ENCODE data around the gene TMEM53.
"Not testable (repeated sequence)": the region's sequence is repeated elsewhere in the genome, so short reads cannot be mapped to it uniquely, and the experiment has no call there.

TMEM53 gene

GRCh38 chr1:44674113-44675000, at the start of gene TMEM53, which contains the start of gene ARMH1:
TSS of gene TMEM53 (minus strand) at chr1:44674481. CDS start at chr1:44674391, 90 bp downstream.
TSS of gene ARMH1 (plus strand) at chr1:44674714. CDS start at chr1:44689698, 14,984 bp downstream.
- peak; percentile 100 for DNase-seq

- DNase-seq = no peak
Measured at GRCh38 chr1:44723496-44724295, 49.4 kb upstream of the TMEM53 start.

- DNase-seq = no peak
Measured at GRCh38 chr1:44723064-44723463, 48.8 kb upstream of the TMEM53 start.

- peak; percentile 100 for DNase-seq
Measured at GRCh38 chr1:44721485-44722361, 47.4 kb upstream of the TMEM53 start.

GRCh38 chr1:44720281-44720680, 46.0 kb upstream of the TMEM53 start:
- no peak for DNase-seq

GRCh38 chr1:44719318-44719717, 45.0 kb upstream of the TMEM53 start:
- no peak for DNase-seq

- DNase-seq = no peak
Measured at GRCh38 chr1:44718091-44718490, 43.8 kb upstream of the TMEM53 start.

- no peak for DNase-seq
Measured at GRCh38 chr1:44717653-44718052, 43.4 kb upstream of the TMEM53 start.

DNA sequence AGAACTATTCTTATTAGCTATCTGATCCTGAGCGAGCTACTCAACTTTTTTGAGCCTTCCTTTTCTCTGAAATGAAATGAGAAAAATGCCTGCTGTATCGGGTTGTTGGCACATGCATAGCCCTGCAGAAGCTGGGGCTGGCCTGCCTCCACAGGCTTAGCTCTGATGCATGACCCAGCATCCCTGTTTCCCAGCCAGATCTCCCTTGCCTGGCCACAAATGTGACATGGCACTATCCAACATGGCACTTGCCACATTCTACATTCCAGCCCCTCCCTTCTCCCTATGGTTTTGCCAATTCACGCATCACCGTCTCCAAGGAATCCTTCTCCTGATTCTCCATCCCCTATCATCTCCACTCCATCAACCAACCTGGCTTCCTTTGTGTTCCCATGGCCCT, 42.9 kb upstream of the TMEM53 start:
- no peak for DNase-seq

DNA sequence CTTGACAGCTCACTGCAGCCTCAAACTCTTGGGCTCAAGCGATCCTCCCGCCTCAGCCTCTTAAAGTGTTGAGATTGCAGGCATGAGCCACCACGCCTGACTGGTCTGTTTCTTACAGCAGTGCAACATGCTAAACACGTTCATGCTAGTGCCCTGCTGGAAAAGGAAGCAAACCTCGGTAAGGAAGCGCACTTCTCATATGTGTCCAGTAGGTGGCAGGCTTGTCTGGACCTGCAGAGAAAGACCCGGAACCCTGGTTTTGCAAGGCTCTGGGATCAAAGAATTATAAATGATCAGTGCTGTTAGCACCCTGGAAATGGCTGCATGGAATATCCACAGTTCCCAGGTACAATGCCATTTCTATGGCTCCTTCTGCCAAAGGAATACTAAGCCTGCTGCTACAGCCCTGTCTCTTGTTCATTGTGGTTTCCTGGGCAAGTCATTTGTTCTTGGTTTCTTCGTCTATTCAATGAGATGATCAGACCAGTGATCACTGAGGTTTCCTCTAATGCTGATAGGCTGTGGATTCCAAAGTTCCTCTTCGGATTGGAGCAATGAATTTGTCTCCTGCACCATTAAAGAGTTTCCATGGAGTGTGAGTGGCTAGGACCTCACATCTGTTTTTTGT, 40.8 kb upstream of the TMEM53 start:
- DNase-seq = peak; percentile 83

GRCh38 chr1:44714532-44714931, 40.3 kb upstream of the TMEM53 start:
- DNase-seq = no peak

- peak; percentile 87 for DNase-seq
Measured at GRCh38 chr1:44713321-44713781, 39.1 kb upstream of the TMEM53 start.

DNA sequence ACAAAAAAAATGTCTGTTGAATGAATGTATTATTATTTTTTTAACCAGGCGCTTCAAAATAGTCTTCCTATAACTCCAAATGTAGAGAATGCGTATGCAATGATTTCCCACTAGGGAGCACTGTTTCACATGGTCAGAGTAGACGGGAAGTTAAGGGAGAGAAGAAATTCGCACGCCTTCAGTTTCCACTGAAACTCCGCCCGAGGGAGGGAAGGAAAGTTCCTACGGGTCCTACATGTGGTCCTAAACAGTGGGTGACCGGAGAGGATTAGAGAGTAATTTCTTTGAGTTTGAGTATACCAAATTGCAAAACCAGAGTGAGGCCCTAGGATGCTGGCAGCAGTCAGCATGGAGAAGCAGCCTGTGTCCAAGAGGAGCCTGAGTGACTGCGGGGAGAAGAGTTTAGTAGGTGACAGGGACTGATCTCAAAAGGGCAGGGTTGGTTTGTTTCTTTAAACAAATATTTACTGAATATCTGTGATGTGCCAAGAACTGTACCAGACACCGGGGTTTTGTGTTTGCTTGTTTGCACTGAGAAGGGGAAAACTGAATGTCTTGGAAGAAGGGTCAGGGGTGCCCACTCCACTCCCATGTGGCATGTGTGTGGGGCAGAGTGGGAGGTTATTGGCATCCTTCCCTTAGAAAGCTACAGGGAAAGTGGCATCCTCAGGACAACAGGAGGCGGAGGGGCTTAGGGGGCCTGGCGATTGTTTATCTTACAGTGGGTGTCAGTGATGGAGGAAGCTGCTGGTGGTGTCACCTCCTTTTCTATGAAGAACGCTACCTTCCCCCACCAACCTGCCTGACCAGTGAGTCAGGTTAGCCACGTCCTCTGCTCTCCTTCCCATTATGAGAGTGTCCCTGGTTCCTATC, 33.9 kb upstream of the TMEM53 start:
- DNase-seq = peak; percentile 63

GRCh38 chr1:44707112-44707881, 33.0 kb upstream of the TMEM53 start:
- DNase-seq = no peak

GRCh38 chr1:44705938-44706337, 31.7 kb upstream of the TMEM53 start:
- DNase-seq = no peak

GRCh38 chr1:44705470-44705869, 31.2 kb upstream of the TMEM53 start:
- DNase-seq = no peak

DNA sequence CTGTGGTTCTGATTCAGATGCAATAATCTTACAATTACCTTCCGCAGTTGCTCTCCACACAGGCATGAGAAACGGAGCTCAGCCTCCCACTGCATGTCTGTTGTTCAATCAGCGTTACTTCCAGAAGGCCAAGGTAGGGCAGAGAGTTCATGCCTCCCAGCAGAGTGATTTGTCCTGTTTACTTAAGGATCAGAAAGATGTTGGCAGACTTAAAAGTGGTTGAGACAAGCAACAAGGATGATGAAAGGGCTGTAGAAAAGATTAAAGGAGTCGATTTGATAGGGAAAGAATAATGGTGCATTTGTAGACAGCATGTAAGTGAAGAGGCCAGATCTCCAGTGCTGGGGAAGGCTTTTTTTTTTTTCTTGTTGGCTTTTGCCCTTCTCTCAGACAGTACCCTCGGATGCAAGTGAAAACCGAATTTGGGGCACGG, 26.9 kb upstream of the TMEM53 start:
- no peak for DNase-seq

GRCh38 chr1:44700573-44700972, 26.3 kb upstream of the TMEM53 start:
- peak; percentile 10 for DNase-seq

DNA sequence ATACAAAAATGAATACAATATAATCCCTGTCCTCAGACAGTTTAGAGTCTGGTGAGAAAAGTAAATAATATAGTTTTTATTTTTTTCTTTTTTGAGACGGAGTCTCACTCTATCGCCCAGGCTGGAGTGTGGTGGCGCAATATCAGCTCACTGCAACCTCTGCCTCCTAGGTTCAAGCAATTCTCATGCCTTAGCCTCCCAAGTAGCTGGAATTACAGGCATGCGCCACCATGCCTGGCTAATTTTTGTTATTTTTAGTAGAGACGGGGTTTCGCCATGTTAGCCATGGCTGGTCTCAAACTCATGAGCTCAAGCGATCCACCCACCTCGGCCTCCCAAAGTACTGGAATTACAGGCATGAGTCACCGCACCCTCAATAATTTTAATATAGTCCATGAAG, 25.1 kb upstream of the TMEM53 start:
- DNase-seq = not testable (repeated sequence)

- DNase-seq = no peak
Measured at GRCh38 chr1:44698138-44698537, 23.9 kb upstream of the TMEM53 start.
